GDM1 (cell line): ENCODE results near the gene CACNA1A.

Experiments
- DNase-seq: peaks from one replicate; lab custom pipeline; 2025; lab: John Stamatoyannopoulos, UW

CACNA1A gene

DNA sequence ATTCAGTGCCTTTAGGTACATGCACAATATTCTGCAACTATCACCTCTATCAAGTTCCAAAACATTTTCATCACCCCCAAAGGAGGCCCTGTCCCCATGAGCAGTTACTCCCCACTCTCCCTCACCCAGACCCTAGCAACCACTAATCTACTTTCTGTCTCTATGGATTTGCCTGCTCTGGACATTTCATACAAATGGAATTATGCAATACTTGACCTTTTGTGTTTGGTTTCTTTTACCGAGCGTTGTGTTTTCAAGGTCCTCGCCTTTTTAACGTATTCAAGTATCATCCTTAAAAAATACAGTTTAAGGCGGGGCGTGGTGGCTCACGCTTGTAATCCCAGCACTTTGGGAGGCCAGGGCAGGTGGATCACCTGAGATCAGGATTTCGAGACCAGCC, 196.4 kb downstream of the CACNA1A start:
- no peak for DNase-seq

DNA sequence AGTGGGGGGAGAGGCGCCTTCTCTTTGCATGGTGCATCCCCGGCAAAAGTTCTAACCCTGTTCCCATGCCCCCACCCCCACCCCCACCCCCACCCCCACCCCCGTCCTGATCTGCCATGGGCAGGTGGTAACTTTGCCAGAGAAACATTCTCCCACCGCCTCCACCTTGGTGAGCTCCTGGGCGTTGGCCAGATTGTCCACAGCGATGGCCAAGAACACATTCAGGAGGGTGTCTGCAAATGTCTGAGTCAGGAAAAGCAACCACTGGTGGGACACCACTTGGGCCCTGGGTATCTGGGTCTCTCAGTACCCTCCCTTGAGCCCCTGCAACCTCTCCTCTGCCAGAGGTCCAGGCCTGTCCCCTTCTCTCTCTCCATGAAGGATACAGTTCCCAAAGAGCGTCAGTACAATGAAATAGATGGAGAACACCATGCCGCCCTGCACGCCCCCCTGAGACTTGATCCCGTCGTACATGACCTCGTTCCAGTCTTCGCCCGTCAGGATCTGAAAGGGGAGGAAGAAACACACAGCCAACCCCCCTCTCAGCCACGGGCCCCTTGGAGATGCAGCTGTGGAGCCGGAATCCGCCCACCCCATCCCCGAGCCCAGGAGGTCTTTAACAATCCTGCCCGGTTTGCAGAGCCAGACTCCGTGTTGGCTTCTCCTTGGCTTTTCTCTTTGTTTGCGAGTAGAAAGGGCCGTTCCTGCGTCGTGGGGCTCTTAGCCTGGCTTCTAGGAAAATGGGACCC, 202.7 kb downstream of the CACNA1A start:
- no peak for DNase-seq

DNA sequence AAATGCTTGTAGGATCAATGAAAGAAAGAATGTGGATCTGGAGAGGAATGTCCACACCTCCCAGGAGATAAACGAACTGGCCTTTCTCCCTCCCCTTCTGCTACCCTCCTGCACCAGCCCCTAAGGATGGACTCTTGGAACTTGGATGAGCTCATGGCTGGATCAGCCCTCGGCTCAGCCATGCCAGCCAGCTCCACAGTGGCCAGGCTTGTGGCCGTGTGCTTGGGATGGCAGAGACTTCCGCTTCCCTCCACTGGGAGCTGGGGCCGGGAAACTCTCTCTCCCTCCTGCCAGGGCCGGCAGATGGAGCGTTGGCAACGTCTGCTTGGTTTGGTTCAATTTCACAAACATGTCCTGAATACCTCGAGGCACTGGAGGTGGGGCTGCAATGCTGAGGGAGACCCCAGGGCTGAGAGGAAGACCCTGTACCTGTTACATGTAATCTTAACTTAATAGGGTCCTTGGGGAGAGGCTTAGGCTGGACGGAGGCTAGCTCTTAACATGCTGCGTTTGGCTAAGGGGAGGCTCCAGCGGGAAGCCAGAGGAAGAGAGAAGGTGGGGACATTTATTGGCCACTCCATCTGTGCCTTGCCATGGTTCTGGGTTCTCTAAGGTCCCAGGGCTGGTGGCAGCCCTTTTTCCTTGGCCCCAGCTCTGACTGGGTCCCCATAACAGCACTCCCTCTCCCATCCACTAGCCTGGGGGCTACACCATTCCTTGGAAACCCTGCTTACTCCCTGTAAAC, 203.6 kb downstream of the CACNA1A start:
- DNase-seq: no peak

DNA sequence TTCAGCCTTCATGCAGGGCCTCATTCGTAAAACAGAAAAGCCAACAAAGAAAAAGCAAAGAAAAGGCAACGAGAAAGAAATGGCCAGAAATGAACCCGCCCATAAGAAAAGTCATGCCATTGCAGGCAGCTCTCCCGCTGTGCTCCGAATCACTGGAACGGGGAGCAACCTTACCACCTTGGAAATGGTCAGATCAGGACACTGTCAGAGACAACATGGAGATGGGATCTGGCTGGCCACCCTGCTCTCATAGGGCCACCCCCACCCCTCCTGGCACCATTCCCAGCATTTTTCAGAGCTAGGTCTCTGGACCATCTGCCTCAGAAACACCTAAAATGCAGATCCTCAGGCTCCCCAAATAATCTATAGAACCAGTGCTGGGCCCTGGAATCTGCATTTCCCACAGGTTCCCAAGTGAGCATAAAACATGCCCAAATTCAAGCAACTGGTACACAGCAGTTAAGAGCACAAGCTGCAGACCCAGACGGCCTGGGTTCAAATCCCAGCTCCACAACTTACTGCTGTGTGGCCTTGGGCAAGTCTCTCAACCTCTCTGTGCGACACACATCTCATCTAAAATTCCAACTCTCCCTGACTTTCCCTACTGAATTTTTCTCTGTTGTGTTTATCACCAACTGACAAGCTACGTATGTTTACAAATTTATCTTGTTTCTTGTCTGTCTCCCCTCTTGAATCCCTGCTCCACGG, 204.5 kb downstream of the CACNA1A start:
- no peak for DNase-seq

DNA sequence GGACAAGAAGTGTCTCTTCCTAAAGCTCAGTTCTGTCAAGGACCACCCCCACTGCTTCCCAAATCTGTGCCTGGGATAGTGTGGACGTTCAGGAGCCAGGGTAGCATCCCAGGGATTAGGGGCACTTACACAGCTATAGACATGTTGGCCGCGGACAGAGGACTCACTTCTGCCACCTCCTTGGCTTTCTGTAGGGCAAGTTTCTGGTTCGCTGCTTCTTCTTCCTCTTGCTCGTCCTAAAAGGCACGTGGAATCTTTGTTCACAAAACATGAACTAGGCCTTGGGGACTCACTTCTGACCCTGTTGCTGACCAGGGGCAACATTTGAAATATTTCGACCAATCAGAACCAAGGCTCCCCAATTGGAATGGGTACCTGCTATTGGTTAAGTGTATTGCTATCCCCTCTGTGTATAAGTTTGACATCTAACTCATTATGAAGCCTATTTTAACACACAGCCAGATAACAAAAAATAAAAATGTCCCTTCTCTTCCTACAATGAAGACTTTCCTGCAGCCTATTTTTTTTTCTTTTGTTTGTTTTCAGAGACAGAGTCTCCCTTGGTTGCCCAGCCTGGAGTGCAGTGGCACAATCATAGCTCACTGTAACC, 205.8 kb downstream of the CACNA1A start:
- DNase-seq: no peak

DNA sequence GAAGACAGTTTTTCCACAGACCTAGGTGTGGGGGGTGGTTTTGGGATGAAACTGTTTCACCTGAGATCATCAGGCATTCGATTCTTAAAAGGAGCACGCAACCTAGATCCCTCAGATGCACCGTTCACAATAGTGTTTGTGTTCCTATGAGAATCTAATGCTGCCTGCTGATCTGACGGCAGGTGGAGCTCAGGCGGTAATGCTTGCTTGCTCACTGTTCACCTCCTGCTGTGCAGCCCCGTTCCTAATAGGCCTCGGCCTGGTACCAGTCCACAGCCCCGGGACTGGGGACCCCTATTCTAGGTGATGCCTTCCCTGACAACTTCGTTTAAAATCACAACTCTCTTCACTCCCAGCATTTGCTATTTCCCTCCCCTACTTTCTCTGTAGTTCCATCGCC, 206.4 kb downstream of the CACNA1A start:
- DNase-seq: no peak

DNA sequence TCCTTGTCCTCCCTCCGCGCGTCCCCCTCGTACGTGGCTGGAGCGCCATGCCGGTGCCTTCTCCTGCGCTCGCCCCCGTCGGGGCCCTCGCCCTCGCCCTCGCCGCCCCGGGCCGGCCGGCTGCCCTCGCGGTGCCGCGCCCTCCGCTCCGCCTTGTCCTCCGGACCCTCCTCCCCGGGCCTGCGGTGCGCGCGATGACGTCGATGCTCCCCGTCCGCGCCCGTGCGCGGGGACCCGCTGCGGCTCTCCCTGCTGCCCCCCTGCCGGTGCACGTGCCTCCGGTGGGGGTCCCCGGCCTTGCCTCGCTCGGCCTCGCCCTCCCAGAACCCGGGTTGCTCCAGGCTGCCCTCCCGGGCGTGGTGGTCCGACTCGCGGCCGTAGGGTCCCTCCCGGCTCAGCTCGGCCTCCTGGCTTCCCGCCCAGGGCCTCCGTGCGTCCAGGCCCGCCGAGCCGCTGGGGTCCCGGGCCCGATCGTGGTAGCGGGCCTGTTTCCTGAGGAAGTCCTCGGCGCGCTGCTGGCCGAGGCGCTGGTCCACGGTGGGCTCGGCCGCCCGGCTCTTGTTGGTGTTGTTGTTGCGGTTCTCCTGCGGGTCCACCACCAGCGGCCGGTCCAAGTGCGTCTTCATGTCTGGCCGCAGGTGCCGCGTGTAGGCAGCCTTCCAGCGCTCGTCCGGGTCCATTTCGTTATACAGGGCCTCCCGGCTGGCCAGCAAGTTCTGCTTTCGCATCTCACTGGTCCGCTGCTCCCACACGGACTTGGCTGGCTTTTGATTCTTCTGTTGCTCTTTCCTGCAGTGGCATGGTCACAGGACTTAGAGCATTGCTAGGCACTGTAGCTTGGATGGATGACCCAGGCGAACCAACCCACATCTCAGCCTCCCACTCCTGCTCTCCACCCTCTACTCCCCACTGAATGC, 207.5 kb downstream of the CACNA1A start:
- no peak for DNase-seq

DNA sequence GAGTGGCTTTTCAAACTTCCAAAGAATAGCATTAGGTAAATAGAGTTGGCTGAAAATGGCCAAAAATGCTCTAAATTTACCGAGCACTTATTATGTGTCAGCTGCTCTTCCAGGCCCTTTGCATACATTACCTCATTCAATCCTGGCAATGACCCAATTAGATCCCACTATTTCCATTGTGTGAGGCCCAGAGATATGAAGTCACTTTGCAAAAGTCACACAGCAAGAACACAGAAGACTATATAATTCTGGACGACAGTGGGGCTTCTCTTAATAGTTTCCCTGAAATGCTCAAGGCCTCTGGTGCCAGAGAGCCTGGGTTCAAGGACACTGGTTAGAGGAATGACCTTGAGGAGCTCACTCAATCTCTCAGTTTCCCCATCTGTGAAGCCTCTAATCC, 209.3 kb downstream of the CACNA1A start:
- no peak for DNase-seq

DNA sequence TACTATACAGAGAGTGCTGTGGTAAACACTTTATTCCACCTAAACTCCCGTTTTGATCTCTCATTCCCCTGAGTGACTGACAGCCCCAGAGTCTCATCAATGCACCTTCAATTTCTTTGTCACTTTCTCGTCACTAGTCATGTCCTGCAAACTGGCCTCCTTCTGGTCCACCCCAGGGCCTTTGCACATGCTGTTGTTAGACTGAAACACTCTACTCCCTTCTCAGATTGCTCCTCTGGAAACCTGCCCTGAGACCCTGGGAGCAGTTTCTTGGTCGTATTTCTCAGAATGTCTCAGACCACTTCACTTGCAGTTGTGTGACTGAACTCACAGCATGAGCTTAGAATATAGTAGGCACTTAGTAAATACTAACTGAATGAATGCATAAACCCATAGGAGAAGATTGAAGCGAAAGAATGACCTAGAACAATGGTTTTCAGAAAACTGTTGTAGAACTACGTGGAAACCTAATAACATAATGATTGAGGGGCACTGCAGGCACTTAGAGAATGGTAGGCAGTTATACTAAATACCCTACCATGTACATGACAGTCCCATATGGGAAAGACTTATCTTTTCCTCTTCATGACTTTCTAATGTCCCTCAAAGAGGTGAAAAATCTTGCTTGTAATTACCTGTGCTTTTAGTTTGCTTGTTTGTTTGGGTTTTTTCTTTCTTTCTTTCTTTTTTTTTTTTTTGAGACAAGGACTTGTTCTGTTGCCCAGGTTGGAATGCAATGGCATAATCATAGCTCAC, 211.3 kb downstream of the CACNA1A start:
- DNase-seq: no peak

DNA sequence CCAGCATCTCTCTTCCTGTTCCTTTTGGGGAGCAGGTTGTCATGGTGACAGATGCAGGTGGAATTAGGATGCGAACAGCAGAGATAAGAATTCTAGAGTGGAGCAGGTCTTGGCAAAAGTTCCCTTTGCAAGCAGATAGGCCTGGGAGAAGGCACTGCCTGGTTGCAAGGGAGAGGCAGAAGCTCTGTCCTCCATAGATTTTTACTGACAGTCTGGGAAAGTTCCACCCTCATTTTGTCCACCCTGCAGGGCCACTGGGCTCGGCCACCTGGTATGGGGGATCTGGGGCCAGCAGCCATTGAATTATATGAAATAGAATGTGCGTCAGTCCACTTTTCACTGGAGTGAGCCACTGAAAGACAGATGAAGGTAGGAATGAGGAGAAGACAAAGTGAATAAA, 214.4 kb downstream of the CACNA1A start:
- no peak for DNase-seq

DNA sequence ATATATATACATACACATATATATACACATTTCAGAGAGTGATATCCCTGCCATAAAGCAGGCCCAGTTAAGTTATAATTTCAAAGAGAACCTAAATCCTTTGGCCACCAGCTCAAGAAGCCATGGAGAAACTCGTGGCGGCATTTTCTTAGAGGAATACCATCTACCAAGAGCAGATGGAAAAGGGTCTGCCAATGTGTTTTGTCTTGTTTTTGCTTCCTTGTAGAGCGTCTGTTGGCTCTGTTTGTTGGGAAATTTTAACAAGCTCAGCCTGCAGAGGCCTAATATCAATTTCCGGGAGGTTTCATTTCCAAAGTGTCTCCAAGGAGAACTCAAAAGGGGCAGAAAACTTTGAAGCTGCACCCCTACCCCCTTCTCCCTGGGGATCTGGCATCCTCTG, 215.5 kb downstream of the CACNA1A start:
- no peak for DNase-seq

DNA sequence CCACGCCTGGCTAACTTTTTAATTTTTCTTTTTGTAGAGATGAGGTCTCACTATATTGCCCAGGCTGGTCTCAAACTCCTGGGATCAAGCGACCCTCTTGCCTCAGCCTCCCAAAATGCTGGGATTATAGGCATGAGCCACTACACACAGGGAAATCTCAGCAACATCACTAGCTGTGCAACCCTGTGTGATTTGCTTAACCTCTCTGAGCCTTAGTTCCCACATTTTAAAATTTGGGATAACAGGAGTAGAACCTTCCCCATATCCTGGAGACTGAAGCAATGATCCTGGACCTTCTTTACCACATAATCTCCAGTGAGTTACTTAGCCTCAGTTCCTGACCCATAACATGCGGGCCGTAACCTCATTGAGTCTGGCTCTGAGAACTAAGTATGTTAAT, 217.0 kb downstream of the CACNA1A start:
- DNase-seq: no peak

DNA sequence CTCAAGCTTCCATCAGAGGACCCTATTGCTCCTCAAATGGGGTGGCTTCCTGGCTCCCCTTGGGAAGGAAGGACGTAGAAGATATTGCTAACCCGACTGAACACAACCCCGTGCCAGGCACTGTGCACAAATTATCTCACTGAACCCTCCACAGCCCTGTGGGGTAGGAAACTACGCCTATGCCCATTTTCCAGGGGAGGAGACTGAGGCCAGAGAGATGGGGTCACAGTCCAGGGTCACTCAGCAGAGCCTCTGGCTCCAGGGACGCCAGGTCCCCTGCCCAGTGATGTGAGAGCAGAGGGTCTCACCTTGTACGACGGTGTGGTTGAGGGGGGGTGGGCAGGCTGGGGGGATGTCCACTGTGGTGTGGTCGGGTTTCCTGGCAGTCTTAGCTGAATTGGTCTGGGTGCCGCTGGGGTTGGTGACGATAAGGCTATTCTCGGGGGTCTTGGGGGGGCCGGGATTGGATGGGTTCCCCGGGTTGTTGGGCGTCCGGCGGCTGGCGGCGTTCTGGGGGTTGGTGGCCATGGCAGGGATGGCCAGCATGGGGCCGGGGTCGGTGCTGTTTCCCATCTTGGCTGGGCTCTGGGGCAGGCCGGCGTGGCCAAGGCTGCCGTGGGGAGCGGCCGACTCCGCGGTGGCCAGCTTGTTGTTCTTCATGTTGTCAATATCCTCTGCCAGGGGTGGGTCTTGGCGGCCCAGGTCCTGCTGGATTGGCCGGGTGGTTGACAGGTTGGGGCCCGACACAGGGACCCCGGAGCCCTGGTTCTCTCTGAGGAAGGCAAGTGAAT, 219.9 kb downstream of the CACNA1A start:
- DNase-seq: no peak

DNA sequence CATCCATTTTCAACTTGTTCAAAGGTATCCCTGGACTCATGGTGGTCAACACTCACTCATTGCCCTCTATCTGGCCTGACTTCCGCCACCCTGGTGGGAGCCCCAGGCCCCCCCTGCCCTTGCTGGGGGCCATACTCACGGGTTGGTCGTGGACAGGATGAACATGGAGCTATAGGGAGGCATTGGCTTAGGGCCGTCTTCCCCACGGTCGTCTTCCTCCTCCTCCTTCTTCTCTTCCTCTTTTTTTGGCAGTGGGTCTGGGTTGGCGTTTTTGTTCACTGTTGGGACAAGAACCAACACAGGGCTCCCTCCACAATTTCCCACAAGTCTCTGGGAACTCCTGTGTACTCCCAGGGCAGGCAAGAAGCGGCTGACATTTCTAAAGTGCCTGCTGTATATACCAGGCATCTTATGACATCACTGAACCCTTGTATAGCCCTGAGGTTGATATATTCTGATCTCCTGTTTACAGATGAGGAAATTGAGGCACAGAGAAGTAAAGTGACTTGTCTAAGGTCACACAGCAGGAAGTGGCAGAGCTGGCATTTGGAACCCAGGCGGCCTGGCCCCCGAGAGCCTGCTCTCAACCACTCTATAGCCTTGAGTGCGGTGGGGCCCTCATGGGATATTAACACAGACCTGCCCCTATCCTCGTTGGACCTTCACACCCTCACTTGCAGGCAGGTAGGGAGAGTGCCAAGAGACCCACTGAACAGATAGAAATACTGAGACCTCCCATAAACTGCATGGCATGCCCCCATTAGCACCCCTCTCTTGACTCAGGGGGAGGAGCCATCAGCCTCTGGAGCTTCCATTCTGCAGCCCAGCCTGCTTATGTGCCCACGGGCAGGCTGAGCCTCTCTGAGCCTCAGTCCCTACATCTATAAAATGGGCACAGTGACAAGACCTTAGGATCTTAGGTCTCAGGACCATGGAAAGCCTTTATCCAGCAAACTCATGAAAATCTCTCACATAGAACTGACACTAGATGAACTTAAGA, 221.1 kb downstream of the CACNA1A start:
- DNase-seq: no peak

DNA sequence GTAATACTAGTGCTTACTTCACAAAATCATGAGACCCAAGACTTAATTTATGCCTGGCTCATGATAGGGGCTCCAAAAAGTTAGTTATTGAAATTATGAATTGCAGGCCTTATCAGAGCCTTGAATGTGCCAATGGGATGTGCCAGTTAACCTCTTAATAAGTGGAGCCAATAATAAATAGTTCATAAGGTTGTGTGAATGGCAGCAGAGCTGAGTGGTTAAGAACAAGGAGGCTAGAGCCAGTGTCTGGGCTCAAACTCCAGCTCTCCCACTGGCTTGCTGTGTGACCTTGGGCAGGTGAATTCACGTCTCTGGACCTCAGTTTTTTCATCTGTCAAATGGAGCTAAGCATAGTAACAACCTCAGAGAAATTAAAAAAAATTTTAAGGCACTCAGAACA, 222.4 kb downstream of the CACNA1A start:
- no peak for DNase-seq

DNA sequence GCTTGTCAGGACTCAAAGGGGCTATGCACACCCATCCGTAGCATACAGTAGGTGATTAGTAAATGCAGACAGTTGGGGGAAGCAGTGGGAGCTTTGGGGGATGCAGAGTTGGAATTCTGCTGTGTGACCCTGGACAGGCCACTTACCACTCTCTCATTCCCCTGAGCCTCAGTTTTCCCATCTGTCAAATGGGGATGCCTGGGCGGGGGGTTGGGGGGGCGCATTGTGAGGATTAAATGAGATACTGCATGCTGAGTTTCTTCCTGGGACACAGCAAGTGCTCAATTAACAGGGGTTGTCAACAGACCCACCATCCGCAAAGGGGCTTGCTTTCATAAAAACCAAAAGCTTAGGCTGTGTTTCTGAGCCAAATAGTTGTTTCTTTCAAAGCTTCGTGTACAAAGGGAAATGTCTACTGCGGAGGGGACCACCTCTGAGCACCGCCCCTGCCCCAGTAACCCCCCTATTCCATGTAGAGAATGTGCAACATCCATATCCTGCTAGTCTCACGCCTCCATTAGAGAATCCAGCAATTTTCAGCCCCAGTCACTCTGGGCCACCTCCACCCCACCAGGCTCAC, 223.7 kb downstream of the CACNA1A start:
- DNase-seq: no peak

DNA sequence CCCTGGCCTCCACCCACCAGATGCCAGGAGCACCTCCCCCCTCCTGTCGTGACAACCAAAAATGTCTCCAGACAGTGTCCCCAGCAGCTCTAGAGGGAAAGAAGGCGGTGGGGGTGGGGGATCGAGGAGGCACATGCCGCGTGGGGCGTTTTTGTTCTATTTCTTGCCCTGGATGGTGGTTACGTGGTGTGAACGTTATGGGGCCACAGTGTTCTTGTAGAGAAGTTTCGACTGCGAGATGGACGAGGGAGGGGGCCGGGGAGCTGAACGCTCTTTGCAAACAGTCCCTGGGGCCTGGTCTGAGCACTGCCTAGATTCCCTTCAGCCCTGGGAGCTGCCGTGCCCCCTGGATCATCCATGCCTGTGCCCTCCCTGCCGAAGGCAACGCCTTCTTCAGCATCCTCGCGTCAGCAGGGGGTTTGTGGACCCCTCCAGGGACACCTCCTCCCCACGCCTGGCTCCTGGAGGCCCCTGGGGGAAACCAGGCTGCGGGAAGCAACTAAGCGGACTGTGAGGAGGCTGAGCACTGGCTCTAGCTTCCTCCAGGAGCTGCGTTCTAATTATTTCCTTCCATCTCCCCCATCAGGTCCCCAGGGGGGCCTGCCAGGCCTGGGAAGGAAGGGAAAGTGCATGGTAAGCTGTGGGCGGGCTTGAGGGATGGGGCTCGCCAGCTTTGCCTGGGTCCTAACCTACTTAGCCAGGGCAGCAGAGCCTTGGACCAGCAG, 224.6 kb downstream of the CACNA1A start:
- DNase-seq: no peak
